ENCODE measurements around the gene TPSAB1.

TPSAB1 gene

DNA sequence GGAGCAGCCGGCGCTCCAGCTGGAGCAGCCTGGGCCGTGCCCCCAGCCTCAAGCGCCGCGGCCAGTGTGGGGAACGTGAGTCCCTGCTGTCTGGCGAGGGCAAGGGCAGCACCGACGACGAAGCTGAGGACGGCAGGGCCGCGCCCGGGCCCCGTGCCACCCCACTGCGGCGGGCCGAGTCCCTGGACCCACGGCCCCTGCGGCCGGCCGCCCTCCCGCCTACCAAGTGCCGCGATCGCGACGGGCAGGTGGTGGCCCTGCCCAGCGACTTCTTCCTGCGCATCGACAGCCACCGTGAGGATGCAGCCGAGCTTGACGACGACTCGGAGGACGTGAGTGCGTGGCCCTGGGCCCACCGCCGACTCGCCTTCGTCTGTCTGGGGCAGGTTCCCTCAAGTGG, 31.4 kb upstream of the TPSAB1 start:
- no peak for FAIRE-seq
- DNase-seq (ENCODE audit: insufficient read length, low spot score), result no peak

DNA sequence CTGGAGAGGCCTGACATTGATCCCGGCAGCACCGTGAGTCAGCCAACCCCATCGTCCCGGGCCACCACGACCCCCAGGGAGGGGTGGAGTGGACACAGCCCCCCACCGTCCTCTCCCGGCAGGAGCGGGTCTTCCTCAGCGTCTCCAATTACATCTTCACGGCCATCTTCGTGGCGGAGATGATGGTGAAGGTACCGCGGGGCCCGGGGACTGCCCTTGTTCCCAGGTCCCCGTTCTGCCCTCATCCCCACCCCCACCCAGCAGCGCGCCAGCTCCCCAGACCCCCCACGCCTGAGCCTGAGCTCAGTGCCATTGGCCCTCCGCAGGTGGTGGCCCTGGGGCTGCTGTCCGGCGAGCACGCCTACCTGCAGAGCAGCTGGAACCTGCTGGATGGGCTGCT, 30.0 kb upstream of the TPSAB1 start:
- no peak for FAIRE-seq

DNA sequence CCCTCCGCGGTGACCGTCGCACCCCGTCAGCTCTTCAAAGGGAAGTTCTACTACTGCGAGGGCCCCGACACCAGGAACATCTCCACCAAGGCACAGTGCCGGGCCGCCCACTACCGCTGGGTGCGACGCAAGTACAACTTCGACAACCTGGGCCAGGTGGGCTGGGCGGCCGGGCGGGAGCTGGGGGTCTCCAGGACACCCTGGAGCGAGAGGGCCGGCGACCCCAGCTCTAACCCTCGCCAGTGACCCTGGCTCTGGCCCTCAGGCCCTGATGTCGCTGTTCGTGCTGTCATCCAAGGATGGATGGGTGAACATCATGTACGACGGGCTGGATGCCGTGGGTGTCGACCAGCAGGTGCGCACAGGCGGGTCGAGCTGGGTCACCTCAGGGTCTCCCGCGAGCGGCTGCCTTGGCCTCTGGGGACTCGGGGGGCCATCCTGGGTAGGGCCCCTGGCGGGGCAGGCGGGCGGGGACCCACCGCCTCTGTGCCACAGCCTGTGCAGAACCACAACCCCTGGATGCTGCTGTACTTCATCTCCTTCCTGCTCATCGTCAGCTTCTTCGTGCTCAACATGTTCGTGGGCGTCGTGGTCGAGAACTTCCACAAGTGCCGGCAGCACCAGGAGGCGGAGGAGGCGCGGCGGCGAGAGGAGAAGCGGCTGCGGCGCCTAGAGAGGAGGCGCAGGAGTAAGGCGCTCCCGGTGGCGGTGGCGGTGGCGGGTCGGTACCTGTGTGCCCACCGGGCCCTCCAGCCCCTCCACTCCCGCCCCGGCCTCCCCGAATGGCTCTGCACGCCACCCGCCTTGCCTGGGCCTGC, 28.8 kb upstream of the TPSAB1 start:
- DNase-seq (ENCODE audit: insufficient read length, low spot score) (no peak), FAIRE-seq (no peak)

More for the DNA sequence above, 30.0 kb upstream of the TPSAB1 start:
- DNase-seq (ENCODE audit: insufficient read length, low spot score), result no peak

DNA sequence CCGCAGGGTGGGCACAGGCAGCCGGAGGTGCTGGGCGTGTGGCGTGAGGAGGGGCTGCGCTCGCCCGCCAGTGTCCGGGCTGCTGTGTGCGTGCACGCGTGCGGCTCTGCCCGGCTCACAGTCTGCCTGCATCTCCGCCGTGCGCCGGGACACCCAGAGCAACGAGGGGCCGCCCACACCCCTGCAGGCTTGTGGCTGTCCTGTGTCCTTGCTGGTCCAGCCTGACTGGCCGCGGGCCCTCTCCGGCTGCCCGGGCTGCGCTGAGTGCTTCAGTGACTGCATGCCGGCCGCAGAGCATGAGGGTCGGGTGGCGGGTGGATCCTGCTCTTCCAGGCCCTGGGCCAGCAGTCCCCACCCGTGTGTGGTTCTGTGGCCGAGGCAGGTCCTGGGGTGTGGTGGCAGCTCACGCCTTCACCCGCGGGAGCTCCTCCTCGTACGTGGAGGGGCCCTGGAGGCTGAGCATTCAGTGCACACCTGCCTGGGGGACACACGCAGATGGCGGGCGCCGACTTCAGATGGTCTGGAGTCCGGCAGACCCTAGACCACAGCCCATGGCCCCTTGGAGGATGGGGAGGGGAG, 27.8 kb upstream of the TPSAB1 start:
- FAIRE-seq (no peak), DNase-seq (ENCODE audit: insufficient read length, low spot score) (no peak)

DNA sequence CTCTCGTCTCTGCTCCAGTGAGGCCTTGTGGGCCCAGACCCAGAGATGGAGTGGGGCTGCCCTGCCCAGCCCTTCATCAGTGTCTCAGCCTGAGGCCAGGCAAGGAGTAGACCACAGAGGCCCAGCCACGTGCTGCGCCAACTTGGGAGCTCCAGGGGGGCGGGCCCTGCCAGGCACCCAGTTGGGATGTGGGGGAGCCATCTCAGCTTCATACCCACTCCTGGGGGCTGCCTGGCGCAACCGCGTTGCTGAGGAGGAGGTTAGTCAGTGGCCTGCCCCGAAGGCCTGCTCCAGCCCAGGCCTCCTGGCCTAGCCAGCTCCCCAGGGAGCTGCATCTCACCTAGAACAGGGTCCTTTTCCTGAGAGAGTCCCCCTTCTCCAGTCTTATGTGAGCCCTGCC, 27.3 kb upstream of the TPSAB1 start:
- FAIRE-seq (no peak), DNase-seq (ENCODE audit: insufficient read length, low spot score) (no peak)

DNA sequence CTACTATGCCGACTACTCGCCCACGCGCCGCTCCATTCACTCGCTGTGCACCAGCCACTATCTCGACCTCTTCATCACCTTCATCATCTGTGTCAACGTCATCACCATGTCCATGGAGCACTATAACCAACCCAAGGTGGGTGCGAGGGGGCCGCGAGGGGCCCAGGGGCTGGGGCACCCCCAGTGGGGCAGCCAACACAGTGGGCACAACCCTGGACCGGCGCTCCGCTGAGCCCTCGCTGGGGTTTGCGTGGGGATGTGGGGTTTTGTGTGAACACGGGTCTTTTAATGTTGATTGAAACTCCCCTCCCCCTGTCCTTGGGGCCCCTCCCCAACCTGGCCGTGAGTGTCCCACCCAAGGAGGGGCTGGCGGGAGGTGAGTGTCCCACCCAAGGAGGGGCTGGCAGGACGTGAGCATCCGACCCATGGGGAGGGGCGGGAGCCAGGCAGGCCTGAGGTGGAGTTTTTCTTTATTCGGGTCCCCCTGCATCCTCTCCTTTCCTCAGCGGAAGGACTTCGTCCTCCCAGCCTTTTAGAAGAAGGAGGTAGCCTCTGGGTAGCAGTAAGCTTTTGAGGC, 26.6 kb upstream of the TPSAB1 start:
- no peak for DNase-seq (ENCODE audit: insufficient read length, low spot score)
- FAIRE-seq, result no peak

DNA sequence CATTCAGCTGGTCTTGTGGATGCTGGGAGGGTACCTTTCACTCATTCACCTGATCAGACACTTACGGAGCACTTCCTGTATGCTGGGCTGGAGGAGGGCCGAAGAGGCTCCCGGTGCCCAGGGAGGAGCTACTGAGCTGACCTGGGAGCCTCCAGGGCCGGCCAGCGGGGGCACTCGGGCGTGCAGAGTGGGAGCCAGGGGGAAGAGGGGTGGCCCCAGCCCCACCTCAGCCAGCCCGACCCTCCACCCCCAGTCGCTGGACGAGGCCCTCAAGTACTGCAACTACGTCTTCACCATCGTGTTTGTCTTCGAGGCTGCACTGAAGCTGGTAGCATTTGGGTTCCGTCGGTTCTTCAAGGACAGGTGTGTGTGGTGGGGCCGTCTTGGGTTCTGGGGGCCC, 25.8 kb upstream of the TPSAB1 start:
- FAIRE-seq (no peak), DNase-seq (ENCODE audit: insufficient read length, low spot score) (no peak)

DNA sequence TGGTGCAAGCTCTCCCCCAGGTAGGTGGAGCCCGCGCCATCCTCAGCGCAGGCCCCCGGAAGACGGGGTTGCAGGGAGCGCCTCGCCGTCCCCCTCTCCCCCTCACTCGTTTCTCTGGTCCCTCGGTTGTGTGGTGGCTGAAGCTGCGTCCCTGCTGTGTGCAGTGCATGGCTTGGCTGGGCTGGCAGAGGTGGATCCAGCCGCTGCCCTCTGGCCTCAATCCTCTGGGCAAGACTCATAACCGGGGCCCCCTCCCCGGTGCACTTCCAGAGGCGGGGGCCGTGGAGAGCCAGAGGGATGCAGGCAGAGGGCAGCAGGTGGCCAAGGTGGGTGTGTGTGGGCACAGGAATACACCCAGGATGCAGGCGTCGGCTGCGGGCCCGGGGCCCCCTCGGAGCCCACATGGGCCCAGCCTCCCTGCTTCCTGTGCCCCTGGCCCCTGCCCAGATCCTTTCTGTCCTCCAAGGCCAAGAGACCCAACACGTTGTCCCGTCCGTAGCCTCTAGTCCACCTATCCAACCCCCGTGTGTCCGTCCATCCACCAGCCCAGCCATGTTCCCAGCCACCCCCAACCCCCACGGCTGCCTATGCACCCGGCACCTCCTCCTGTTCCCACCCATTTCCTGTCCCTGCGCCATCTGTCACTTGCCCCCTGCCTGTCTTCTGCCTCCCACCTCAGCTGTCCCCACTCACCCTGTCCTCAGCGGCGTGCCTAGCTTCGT, 24.8 kb upstream of the TPSAB1 start:
- DNase-seq (ENCODE audit: insufficient read length, low spot score), result no peak
- no peak for FAIRE-seq

DNA sequence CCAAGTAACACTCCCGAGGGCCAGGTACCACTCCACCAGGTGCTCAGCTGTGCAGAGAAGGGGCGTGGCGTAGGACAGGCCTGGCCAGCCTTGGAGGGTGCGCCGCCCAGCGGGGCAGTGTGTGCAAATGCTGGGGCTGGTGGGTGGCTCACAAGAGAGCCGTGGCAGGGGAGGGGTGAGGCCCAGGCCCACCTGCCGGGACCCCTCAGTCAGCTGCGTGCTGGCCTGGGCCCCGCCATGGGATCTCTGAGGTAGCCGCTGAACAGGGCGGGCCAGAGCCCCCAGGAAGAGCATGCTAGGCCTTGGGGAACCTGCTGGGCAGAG, 24.2 kb upstream of the TPSAB1 start:
- FAIRE-seq, result no peak
- no peak for DNase-seq (ENCODE audit: insufficient read length, low spot score)

DNA sequence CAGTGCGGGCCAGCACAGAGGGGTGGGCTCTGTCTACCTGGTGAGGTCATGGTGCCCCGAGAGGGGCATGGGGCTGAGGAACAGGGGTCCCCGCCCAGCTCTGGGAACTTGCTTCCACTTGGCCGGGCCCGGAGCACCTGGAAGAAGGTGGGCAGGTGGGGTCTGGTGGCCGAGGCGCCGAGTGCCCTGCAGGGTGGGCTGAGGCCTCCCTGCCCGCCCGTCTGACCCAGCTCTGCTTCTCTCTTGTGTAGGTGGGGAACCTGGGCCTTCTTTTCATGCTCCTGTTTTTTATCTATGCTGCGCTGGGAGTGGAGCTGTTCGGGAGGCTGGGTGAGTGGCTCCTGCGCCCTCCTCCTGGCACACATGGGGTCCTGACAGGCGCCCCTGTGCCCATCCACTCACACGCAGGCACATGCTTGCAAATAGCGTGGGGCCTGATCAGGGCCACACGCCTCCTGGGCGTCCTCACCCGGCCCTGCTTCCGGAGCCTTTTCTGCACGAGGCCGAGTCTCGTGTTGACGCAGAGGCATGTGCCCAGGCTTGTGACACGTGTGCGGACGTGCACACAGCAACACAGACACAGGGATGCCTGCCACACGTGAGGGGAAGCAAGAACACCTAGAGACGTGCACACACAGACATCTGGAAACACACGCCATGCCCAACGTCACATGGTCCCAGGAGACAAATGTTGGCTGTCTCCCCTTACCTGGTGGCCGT, 23.7 kb upstream of the TPSAB1 start:
- DNase-seq (ENCODE audit: insufficient read length, low spot score) (no peak), FAIRE-seq (no peak)

DNA sequence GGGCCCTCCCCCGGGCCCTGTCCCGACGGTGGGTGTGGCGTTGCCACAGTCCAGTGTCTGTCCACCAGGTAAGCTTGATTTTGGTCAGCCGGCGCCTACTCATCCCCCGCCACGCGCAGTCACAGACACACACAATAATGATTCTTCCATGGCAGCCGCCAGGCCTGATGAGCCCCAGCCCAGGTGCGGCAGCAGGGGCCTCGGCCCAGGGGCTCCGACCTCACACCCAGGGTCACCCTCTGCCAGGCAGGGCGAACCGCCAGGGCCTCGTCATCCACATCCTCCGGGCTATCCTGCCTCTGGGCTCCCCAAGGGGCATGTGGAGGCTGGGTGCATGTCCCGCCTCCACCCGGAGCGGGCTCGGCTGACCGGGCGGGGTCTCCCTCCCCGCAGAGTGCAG, 23.0 kb upstream of the TPSAB1 start:
- no peak for FAIRE-seq

DNA sequence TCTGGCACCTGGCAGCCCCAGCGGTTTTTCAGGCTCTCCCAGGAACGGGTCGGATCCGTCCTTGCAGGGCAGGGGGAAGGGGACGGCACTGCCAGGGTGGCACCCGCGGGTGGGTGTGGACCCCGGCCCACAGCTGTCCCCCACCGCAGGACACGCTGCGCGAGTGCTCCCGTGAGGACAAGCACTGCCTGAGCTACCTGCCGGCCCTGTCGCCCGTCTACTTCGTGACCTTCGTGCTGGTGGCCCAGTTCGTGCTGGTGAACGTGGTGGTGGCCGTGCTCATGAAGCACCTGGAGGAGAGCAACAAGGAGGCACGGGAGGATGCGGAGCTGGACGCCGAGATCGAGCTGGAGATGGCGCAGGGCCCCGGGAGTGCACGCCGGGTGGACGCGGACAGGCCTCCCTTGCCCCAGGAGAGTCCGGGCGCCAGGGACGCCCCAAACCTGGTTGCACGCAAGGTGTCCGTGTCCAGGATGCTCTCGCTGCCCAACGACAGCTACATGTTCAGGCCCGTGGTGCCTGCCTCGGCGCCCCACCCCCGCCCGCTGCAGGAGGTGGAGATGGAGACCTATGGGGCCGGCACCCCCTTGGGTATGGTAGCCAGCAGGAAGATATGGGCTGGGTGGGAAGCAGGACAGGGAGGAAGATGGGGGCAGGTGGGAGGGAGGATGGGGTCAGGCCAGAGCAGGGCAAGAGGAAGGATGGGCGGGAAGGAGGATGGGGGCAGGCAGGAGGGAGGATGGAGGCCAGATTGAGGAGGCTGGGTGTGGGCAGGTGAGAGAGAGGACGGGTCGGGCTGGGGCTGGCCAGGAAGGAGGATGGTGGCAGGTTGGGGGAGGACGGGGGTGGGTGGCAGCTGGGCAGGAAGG, 22.2 kb upstream of the TPSAB1 start:
- no peak for DNase-seq (ENCODE audit: insufficient read length, low spot score)
- FAIRE-seq, result no peak

More for the DNA sequence above, 23.0 kb upstream of the TPSAB1 start:
- DNase-seq (ENCODE audit: insufficient read length, low spot score), result no peak

DNA sequence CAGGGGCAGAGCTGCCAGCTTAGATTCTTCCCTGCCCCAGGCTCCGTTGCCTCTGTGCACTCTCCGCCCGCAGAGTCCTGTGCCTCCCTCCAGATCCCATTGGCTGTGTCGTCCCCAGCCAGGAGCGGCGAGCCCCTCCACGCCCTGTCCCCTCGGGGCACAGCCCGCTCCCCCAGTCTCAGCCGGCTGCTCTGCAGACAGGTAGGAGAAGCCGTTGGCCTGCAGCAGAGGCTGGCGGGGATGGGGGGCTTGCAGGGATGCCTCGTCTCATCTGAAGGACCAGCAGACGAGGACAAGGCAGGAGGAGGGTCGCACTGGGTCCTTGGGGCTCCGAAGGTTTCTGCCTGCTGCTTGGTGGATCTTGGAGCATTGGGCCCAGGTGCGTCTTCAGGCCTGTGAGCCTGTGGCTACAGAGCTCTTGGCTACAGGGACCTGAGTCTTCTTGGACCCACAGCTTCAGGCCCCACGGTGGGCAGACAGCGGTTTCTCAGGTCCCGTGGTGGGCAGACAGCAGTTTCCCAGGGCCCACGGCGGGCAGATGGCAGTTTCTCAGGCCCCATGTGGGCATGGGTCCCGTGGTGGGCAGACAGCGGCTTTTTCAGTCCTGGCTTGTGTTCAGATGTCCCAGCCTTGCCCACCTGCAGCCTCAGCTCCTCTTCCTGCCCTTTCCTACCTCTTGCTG, 21.4 kb upstream of the TPSAB1 start:
- FAIRE-seq (no peak), DNase-seq (ENCODE audit: insufficient read length, low spot score) (no peak)

DNA sequence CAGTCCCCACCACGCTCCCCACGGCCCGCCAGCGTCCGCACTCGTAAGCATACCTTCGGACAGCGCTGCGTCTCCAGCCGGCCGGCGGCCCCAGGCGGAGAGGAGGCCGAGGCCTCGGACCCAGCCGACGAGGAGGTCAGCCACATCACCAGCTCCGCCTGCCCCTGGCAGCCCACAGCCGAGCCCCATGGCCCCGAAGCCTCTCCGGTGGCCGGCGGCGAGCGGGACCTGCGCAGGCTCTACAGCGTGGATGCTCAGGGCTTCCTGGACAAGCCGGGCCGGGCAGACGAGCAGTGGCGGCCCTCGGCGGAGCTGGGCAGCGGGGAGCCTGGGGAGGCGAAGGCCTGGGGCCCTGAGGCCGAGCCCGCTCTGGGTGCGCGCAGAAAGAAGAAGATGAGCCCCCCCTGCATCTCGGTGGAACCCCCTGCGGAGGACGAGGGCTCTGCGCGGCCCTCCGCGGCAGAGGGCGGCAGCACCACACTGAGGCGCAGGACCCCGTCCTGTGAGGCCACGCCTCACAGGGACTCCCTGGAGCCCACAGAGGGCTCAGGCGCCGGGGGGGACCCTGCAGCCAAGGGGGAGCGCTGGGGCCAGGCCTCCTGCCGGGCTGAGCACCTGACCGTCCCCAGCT, 20.3 kb upstream of the TPSAB1 start:
- no peak for DNase-seq (ENCODE audit: insufficient read length, low spot score)
- FAIRE-seq, result no peak

DNA sequence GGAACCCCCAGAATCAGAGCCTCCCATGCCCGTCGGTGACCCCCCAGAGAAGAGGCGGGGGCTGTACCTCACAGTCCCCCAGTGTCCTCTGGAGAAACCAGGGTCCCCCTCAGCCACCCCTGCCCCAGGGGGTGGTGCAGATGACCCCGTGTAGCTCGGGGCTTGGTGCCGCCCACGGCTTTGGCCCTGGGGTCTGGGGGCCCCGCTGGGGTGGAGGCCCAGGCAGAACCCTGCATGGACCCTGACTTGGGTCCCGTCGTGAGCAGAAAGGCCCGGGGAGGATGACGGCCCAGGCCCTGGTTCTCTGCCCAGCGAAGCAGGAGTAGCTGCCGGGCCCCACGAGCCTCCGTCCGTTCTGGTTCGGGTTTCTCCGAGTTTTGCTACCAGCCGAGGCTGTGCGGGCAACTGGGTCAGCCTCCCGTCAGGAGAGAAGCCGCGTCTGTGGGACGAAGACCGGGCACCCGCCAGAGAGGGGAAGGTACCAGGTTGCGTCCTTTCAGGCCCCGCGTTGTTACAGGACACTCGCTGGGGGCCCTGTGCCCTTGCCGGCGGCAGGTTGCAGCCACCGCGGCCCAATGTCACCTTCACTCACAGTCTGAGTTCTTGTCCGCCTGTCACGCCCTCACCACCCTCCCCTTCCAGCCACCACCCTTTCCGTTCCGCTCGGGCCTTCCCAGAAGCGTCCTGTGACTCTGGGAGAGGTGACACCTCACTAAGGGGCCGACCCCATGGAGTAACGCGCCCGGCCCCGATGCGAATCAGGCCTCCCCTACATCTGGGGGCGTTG, 19.5 kb upstream of the TPSAB1 start:
- DNase-seq (ENCODE audit: insufficient read length, low spot score), result no peak
- FAIRE-seq, result no peak

DNA sequence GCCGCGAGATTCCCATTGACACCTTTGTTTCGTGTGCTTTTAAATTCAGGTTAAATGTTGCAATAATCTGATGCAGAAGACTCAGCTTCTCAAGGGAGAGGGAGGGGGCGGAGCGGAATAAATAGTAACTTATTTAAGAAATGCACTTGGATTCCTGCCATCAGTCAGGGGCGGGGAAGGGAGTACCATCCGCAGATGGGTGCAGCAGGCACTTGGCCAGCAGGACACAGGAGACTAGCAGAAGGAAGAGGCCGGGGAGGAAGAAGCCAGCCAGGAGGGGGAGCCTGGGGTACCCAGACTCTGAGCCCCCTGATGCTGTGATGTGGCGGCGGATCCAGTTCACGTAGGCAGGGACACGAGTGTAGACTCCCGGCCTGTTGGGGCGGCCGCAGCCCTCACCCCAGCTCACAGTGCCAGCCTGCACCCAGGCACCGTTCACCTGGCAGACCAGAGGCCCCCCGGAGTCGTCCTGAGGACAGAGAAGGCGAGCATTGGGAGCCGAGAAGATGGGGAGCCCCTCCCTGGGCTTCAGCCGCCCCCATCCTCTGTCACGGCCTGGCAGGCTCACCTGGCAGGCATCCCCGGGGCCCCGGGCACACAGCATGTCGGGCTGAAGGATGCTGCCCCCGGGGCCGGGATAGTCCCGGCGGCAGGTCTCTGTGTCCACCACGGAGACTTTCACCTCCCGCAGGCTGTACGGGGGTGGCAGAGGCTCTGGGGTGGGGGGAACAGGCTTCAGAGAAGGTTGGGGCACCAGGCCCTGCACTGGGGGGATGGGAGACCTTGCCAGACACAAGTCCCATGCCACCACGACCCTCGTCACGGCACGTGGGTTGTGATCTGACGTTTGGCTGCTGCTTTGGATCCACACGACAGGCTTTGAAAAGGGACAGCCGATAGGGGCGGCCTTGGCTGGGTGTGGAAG, 18.6 kb upstream of the TPSAB1 start:
- FAIRE-seq (no peak), DNase-seq (ENCODE audit: insufficient read length, low spot score) (no peak)
